ENCODE measurements around the gene SCN3B. TPM values are rescaled to one million over a fixed set of nuclear protein-coding genes. Genes with fewer than 3 reads are reported as not detected.

Gene SCN3B
- total and polyA plus RNA-seq, 4 donors: 21.0 to 97.5 (median 73.9) TPM

GRCh38 chr11:123690485-123690884, 36.1 kb upstream of the SCN3B start:
- no peaks in the 10 kb centered on the region for H3K27me3 ChIP-seq (ENCODE audit: control insufficient read depth, insufficient read depth, low read length)
- WGBS (ENCODE audit: insufficient coverage): no CpG with 5 or more reads among the region's 3 CpGs
- no peak overlapping the region for H3K4me3 ChIP-seq (ENCODE audit: low read depth, low read length)
- no peaks in the 10 kb centered on the region for H3K36me3 ChIP-seq (ENCODE audit: control insufficient read depth, insufficient read depth, low read length)
- no peaks in the 10 kb centered on the region for H3K9me3 ChIP-seq (ENCODE audit: control insufficient read depth, insufficient read depth, low read length)
- H3K27ac ChIP-seq (ENCODE audit: low read depth, low read length): no peak overlapping the region
- H3K4me1 ChIP-seq (ENCODE audit: control insufficient read depth, insufficient read depth, low read length): no peaks in the 10 kb centered on the region
- no peak for DNase-seq (ENCODE audit: low read depth in 4 of 6, low spot score in 6 of 6)

DNA sequence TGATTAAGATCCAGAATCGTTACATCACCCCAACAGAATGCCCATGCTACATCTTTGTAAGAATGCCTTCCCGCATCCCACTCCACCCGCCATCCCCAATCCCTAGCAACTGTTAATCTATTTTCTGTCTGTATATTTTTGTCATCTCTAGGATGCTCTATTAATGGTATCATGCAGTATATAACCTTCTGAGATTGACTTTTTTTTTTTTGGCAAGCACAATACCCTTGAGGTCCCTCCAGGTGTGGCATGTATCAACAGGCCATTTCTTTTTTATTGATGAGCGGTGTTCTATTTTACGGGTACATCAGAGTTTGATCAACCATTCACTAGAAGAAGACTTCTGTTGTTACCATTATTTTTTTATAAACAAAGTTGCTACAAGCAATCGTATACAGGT, 30.2 kb upstream of the SCN3B start:
- no peaks in the 10 kb centered on the region for H3K4me1 ChIP-seq (ENCODE audit: control insufficient read depth, insufficient read depth, low read length)
- H3K27me3 ChIP-seq (ENCODE audit: control insufficient read depth, insufficient read depth, low read length): no peaks in the 10 kb centered on the region
- H3K27ac ChIP-seq (ENCODE audit: low read depth, low read length): no peak overlapping the region
- H3K4me3 ChIP-seq (ENCODE audit: low read depth, low read length): no peak overlapping the region
- H3K36me3 ChIP-seq (ENCODE audit: control insufficient read depth, insufficient read depth, low read length): no peaks in the 10 kb centered on the region
- DNase-seq (ENCODE audit: low read depth in 4 of 6, low spot score in 6 of 6): no peak
- no peaks in the 10 kb centered on the region for H3K9me3 ChIP-seq (ENCODE audit: control insufficient read depth, insufficient read depth, low read length)
- no CpG with 5 or more reads among the region's 6 CpGs for WGBS (ENCODE audit: insufficient coverage)

- Histone ChIP-seq H3K36me3 (ENCODE audit: control insufficient read depth, insufficient read depth, low read length) (no peaks in the 10 kb centered on the region), H3K9me3 (ENCODE audit: control insufficient read depth, insufficient read depth, low read length) (no peaks in the 10 kb centered on the region), H3K27me3 (ENCODE audit: control insufficient read depth, insufficient read depth, low read length) (no peaks in the 10 kb centered on the region), H3K27ac (ENCODE audit: low read depth, low read length) (no peak overlapping the region), H3K4me1 (ENCODE audit: control insufficient read depth, insufficient read depth, low read length) (no peaks in the 10 kb centered on the region), H3K4me3 (ENCODE audit: low read depth, low read length) (no peak overlapping the region)
- 50% methylated on average over 6 of the region's 8 CpGs for WGBS (ENCODE audit: insufficient coverage)
- peak in 2 of 6 donors; percentile 45 to 77 for DNase-seq (ENCODE audit: low read depth in 4 of 6, low spot score in 6 of 6)
Measured at GRCh38 chr11:123683428-123684170, 29.2 kb upstream of the SCN3B start.

DNA sequence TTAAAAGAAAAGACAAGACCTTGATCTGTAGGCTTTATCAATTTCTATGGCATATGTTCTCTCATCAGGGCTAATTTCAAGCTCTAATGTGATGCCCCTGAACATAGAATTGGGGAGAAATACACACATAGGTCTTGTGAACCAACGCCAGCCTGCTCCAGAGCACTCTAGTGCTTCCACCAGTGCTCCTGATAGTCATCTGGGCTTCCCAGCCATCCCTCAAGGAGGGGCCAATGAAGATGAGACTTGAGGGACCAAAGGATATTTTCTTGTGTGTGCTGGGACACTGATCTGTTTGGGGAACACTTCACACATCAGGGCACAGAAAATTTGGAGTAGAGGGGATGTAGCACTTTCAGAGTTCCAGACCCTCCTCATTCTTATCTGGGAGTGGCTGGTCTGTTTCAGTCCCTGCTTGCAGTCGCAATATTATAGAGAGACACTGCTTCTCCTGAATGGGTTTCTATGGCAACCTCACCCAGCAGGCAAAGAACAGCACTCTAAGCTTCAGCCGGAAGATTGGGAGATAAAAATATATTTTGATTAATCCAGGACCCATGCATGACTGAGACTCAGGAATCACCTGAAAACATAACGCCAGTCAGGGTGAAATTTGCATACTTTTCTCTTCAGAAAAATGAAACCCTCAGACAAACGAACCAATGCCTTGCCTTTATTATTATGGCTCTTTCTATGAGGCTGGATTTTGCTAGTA, 28.4 kb upstream of the SCN3B start:
- Histone ChIP-seq H3K4me3 (ENCODE audit: low read depth, low read length) (no peak overlapping the region), H3K9me3 (ENCODE audit: control insufficient read depth, insufficient read depth, low read length) (no peaks in the 10 kb centered on the region), H3K27ac (ENCODE audit: low read depth, low read length) (no peak overlapping the region), H3K36me3 (ENCODE audit: control insufficient read depth, insufficient read depth, low read length) (no peaks in the 10 kb centered on the region), H3K27me3 (ENCODE audit: control insufficient read depth, insufficient read depth, low read length) (no peaks in the 10 kb centered on the region), H3K4me1 (ENCODE audit: control insufficient read depth, insufficient read depth, low read length) (no peaks in the 10 kb centered on the region)
- WGBS (ENCODE audit: insufficient coverage): 47% methylated on average over 2 of the region's 5 CpGs
- DNase-seq (ENCODE audit: low read depth in 4 of 6, low spot score in 6 of 6): peak in 5 of 6 donors; percentile 47 to 96 (median 62)

DNA sequence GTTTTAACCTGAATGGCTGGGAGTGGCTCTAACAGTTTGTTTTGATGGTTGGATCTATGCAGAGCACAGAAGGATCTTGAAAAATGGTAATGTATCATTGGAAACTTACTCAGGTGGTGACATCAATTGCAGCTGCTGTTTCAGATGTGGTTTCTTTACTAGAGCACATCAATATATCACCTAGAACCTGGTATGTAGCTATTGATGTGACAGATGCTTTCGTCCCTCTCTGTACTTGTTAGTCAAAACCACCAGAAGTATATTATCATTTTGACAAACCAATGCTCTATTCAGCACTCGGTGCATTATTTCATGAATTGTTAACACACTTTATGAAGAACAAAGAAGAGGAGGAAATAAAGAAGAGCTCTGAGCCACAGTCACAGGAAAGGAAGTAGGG, 26.6 kb upstream of the SCN3B start:
- Histone ChIP-seq H3K27ac (ENCODE audit: low read depth, low read length) (no peak overlapping the region), H3K4me3 (ENCODE audit: low read depth, low read length) (no peak overlapping the region), H3K36me3 (ENCODE audit: control insufficient read depth, insufficient read depth, low read length) (no peaks in the 10 kb centered on the region), H3K4me1 (ENCODE audit: control insufficient read depth, insufficient read depth, low read length) (no peaks in the 10 kb centered on the region), H3K27me3 (ENCODE audit: control insufficient read depth, insufficient read depth, low read length) (no peaks in the 10 kb centered on the region), H3K9me3 (ENCODE audit: control insufficient read depth, insufficient read depth, low read length) (no peaks in the 10 kb centered on the region)
- DNase-seq (ENCODE audit: low read depth in 4 of 6, low spot score in 6 of 6): peak in 1 of 6 donors; percentile 45
- WGBS (ENCODE audit: insufficient coverage): no CpG with 5 or more reads among the region's 2 CpGs

DNA sequence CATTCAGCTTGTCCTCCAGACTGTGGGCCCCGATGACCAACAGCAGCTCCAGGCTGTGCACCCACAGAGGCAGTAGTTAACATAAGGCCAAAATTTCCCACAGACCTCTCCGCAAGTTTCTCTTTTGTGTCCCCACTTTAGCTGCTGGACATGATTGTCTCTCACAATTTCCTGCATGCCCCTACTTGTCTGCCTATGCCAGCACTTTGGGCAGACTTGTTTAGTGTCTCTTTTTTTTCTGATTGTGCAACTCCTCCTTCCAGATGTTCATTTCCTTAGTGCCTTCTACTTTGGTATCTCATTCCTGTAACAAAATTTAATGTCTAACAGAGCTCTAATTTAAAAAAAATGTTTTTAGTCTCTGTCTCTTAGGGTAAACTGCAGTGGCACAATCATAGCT, 23.8 kb upstream of the SCN3B start:
- WGBS (ENCODE audit: insufficient coverage): 94% methylated on average over 2 of the region's 2 CpGs
- Histone ChIP-seq H3K9me3 (ENCODE audit: control insufficient read depth, insufficient read depth, low read length) (no peaks in the 10 kb centered on the region), H3K27me3 (ENCODE audit: control insufficient read depth, insufficient read depth, low read length) (no peaks in the 10 kb centered on the region), H3K36me3 (ENCODE audit: control insufficient read depth, insufficient read depth, low read length) (no peaks in the 10 kb centered on the region), H3K4me1 (ENCODE audit: control insufficient read depth, insufficient read depth, low read length) (no peaks in the 10 kb centered on the region), H3K4me3 (ENCODE audit: low read depth, low read length) (no peak overlapping the region), H3K27ac (ENCODE audit: low read depth, low read length) (no peak overlapping the region)
- DNase-seq (ENCODE audit: low read depth in 4 of 6, low spot score in 6 of 6): no peak

GRCh38 chr11:123677510-123677909, 23.1 kb upstream of the SCN3B start:
- Histone ChIP-seq H3K27me3 (ENCODE audit: control insufficient read depth, insufficient read depth, low read length) (no peaks in the 10 kb centered on the region), H3K4me1 (ENCODE audit: control insufficient read depth, insufficient read depth, low read length) (no peaks in the 10 kb centered on the region), H3K9me3 (ENCODE audit: control insufficient read depth, insufficient read depth, low read length) (no peaks in the 10 kb centered on the region), H3K27ac (ENCODE audit: low read depth, low read length) (no peak overlapping the region), H3K4me3 (ENCODE audit: low read depth, low read length) (no peak overlapping the region), H3K36me3 (ENCODE audit: control insufficient read depth, insufficient read depth, low read length) (no peaks in the 10 kb centered on the region)
- no peak for DNase-seq (ENCODE audit: low read depth in 4 of 6, low spot score in 6 of 6)
- WGBS (ENCODE audit: insufficient coverage): 100% methylated on average over 1 of the region's 2 CpGs

GRCh38 chr11:123674297-123674696, 19.9 kb upstream of the SCN3B start:
- H3K36me3 ChIP-seq (ENCODE audit: control insufficient read depth, insufficient read depth, low read length): no peaks in the 10 kb centered on the region
- DNase-seq (ENCODE audit: low read depth in 4 of 6, low spot score in 6 of 6): no peak
- H3K27ac ChIP-seq (ENCODE audit: low read depth, low read length): no peak overlapping the region
- H3K4me1 ChIP-seq (ENCODE audit: control insufficient read depth, insufficient read depth, low read length): no peaks in the 10 kb centered on the region
- no CpG with 5 or more reads among the region's 2 CpGs for WGBS (ENCODE audit: insufficient coverage)
- H3K9me3 ChIP-seq (ENCODE audit: control insufficient read depth, insufficient read depth, low read length): no peaks in the 10 kb centered on the region
- H3K4me3 ChIP-seq (ENCODE audit: low read depth, low read length): no peak overlapping the region
- H3K27me3 ChIP-seq (ENCODE audit: control insufficient read depth, insufficient read depth, low read length): no peaks in the 10 kb centered on the region

GRCh38 chr11:123672568-123672967, 18.1 kb upstream of the SCN3B start:
- Histone ChIP-seq H3K9me3 (ENCODE audit: control insufficient read depth, insufficient read depth, low read length) (no peaks in the 10 kb centered on the region), H3K36me3 (ENCODE audit: control insufficient read depth, insufficient read depth, low read length) (no peaks in the 10 kb centered on the region), H3K27me3 (ENCODE audit: control insufficient read depth, insufficient read depth, low read length) (no peaks in the 10 kb centered on the region), H3K4me1 (ENCODE audit: control insufficient read depth, insufficient read depth, low read length) (no peaks in the 10 kb centered on the region), H3K4me3 (ENCODE audit: low read depth, low read length) (no peak overlapping the region), H3K27ac (ENCODE audit: low read depth, low read length) (no peak overlapping the region)
- 100% methylated on average over 1 of the region's 5 CpGs for WGBS (ENCODE audit: insufficient coverage)
- DNase-seq (ENCODE audit: low read depth in 4 of 6, low spot score in 6 of 6): peak in 1 of 6 donors; percentile 9

DNA sequence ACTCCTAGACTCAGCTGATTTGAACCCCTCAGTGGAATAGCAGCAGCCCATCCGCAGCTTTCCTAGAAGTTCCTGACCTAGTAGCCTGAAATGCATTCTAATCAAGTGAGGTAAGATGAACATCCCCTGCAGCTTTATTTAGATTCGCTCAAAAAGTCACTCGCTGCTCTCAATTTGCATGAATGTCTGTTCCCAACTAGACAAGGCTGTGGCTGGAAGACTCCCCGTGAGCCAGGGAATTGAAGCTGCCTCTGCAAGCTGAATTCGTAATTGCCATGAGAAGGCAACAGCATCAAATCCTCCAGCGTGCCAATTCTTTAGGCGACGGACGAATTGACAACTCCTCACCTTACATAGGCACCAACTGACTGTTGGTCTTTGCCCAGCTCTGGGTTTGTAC, 17.1 kb upstream of the SCN3B start:
- no peaks in the 10 kb centered on the region for H3K36me3 ChIP-seq (ENCODE audit: control insufficient read depth, insufficient read depth, low read length)
- H3K27me3 ChIP-seq (ENCODE audit: control insufficient read depth, insufficient read depth, low read length): no peaks in the 10 kb centered on the region
- H3K9me3 ChIP-seq (ENCODE audit: control insufficient read depth, insufficient read depth, low read length): no peaks in the 10 kb centered on the region
- H3K4me1 ChIP-seq (ENCODE audit: control insufficient read depth, insufficient read depth, low read length): no peaks in the 10 kb centered on the region
- H3K27ac ChIP-seq (ENCODE audit: low read depth, low read length): no peak overlapping the region
- WGBS (ENCODE audit: insufficient coverage): 31% methylated on average over 8 of the region's 9 CpGs
- DNase-seq (ENCODE audit: low read depth in 4 of 6, low spot score in 6 of 6): peak in 3 of 6 donors; percentile 15 to 76 (median 46)
- no peak overlapping the region for H3K4me3 ChIP-seq (ENCODE audit: low read depth, low read length)

All from spinal cord (tissue), 10 donors.